Hindlimb muscle (tissue), 1 donor: ENCODE data around the gene SOWAHB. TPM values are rescaled to one million over a fixed set of nuclear protein-coding genes. Genes with fewer than 3 reads are reported as not detected.
A peak's percentile ranks its signal among the peaks of the same experiment; 100 is the strongest.
"Not testable (repeated sequence)": the region's sequence is repeated elsewhere in the genome, so short reads cannot be mapped to it uniquely, and the experiment has no call there.

Experiments
- DNase-seq: peaks from one replicate; pipeline ENCODE4 v3.0.0-alpha.2; 2013
- polyA plus RNA-seq: library from polyadenylated mRNA; unstranded; fragments of 120-200 nt; gene quantifications from one replicate; pipeline ENCODE4 v1.2.1, GENCODE V29; 2013; ENCODE audit not compliant: insufficient read length

Gene SOWAHB
- polyA plus RNA-seq, 1 donor = 0.06 TPM

DNA sequence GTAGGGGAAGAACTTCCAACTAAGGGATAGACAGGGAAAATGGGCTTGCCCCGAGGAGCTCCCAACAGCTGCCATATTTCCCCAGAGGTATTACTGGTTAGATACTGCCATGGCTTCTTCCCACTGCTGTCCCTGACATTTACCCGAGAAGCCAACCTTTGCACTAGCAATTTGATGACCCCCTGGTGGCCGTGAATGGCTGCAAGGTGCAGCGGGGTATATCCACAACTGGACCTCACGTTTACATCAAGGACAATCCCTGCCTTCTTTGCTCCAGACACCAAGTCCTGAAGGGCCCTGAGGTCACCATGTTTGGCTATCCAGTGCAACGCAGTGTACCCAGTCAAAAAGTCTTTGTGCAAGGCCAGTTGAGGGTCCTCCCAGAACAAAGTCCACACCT is 2.3 kb downstream of the SOWAHB start:
- DNase-seq = no peak

DNA sequence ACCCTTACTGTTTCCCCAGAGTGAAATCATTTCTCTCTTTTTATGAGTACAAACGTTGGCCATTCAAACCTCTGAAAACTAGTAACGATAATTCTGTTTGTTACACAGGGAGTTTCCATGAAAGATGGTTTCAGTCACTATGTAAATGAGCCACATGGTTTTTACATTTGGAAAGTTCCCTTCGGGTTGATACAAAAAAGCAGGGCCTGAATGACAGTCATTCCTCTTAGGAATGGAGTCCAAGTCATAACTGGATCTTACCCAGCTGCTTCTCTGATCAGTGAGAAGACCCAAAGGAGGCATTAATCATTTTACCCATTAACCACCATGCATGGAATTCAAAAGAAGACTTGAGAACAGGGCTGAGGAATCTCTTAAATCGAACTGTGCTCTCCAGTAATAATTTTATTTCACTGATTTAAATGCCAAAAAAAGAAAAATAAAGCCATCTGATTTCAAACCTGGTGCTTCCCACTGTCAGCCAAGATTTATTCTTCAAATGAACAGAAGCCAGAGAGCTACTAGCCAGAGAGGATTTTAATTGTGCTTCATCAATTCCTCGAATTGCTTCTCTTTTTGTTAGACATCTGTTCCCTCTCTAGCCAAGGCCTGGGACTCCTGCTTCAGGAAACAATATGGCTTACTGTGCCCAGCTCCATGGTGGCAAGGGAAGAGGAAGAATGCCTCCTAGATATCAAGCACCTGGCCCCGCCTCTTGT is 3.2 kb downstream of the SOWAHB start:
- peak; percentile 39 for DNase-seq

DNA sequence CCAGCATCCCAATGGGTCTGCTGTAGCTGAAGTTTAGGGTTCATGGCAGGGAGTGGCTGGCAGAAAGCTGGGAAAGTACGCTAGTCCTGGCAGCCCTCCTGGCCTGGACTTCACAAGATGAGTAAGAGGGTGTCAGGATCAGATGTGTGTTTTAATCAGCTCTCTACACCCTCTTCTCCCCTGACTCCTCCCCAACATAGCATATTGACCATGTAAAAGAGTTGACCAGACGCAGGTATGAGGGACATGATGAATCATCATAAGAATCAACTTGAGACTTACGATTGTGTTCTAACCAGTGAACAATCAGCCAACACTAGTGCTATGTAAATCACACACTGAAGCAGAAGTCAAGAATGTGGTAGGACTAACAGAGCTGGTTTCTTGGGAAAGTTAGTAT is 5.3 kb downstream of the SOWAHB start:
- DNase-seq = no peak

DNA sequence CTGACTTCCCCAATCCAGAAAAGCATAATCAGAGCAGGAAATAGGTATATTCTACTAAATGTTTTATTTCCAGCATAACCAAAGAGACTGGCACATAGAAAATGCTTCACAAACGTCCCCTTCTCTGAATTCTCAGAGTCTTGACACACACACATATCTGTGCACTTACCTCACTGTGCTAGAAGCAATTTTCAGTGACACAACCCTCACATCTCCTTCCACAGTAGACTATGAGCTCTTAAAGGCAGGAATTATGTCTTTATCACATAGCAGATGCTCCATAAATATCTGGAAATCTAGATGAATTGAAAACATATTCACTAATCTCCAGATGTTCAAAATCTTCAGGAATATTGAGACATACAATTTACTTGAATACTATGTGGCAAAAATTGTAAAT is 5.9 kb downstream of the SOWAHB start:
- DNase-seq = no peak

DNA sequence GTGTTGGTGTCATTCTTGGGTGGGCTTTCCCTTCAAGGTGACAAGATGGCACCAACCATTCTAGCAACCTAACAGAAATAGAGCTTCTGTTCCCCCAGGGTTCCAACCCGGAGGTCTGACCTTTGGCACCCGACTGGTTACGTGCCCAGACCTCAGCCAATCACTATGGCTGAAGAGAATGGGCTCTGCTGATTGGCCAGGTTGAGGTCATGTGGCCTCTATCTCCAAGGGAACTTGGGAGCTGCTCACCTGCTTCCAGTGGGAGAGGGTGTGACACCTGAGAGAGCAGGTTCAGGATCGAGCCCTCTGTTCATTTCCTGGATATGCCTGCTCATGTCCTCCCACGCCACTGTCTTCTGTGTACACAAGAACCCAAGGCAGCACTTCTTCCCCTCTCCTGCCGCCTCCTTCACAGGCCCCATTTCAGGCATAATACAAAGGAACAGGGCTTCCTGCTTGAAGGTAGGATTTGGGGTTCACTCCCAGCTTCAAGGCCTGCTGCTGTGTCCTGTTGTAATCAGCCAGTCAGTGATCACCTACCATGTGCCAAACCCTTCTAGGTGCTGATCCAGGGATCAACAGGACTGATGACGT is 11.0 kb downstream of the SOWAHB start:
- no peak for DNase-seq

DNA sequence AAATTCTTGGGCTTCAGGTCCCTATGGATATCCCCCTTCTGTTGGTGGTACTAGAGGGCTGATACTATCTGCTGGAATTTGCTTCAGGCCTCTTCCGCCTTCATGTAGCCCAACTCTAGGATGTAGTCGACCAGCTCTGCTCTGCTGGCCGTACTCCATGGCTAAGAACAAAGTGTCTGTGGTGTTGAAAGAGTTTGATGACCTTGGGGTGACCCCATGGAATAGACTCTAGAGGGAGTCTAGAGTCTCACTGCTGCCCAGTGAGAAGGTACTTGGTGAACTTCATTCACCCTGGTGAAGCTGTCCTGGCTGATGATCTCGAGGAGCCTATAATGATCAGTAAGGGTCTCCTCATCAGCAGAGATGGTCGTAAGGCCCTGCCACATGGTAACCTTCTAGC is 11.7 kb downstream of the SOWAHB start:
- DNase-seq = no peak

DNA sequence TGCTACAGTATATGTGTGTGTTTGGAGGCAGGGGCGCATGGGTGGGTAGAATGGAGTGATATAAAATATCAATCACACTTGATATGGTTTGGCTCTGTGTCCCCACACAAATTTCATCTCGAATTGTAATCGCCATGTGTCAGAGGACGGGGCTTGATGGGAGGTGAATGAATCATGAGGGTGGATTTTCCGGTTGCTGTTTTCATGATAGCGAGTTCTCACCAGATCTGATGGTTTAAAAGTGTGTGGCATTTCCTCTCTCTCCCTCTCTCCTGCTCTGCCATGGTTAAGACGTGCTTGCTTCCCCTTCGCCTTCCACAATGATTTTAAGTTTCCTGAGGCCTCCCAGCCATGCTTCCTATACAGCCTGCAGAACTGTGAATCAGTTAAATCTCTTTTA is 14.8 kb downstream of the SOWAHB start:
- DNase-seq = no peak

DNA sequence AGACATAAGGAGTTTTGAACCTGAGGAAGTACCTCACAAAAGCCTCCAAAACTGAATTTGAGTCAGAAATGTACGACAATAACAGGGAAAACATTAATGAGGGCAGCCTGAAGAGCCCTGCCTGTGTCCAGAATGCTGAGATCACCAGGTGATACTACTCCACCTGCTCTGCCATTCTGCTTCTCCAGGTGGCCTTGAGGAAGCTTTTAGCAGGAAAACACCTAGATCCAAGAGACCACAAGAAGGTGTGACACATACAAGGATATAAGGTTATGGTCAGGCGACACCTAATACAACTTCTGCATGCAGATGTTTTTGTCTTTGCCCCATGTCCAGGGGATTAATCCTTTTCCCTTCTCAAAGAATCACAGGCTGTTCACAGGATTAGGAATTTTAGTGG is 15.3 kb downstream of the SOWAHB start:
- no peak for DNase-seq

DNA sequence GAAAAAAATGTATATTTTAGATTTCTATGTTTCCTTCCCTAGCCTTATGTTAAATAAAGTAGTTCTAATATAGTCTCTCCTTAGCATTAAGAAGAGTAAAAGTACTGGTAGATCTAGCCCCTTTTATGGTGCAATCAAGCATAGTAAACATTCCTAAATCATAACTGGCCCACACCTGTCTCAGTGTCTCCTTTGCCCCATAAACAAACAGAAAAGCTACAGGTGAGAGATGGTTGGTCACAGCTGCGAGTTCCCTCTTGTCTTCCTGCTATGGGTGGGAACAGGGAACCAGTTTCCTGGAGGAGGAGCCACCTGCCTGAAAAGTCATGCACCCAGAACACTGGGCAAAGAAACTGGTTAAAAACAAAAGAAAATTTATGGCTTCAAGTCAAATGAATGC is 16.6 kb downstream of the SOWAHB start:
- DNase-seq = no peak

DNA sequence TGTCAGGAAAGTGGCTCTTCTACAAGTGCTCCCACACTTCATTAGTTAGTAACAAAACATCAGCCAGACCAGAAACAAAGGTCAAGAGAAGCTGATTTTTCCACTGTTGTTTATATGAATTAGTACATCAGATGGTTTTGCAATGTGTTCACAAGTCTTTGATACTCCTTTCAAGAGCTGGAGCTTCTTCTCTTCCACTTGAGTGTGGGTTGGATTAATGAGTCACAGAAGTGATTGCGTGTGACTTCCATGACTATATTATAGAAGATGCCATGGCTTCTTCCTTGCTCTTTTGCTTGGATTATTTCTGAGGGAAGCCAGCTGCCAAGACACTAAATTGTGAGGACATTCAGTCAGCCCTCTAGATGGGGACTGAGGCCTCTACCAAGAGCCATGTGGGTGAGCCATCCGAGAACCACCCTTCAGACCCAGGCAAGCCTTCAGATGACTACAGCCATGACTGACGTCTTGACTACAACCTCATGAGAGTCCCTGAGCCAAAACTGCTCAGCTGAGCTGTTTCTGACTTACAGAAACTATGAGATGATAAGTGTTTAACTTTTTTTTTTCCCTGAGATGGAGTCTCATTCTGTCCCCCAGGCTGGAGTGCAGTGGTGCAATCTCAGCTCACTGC is 18.1 kb downstream of the SOWAHB start:
- DNase-seq = no peak

DNA sequence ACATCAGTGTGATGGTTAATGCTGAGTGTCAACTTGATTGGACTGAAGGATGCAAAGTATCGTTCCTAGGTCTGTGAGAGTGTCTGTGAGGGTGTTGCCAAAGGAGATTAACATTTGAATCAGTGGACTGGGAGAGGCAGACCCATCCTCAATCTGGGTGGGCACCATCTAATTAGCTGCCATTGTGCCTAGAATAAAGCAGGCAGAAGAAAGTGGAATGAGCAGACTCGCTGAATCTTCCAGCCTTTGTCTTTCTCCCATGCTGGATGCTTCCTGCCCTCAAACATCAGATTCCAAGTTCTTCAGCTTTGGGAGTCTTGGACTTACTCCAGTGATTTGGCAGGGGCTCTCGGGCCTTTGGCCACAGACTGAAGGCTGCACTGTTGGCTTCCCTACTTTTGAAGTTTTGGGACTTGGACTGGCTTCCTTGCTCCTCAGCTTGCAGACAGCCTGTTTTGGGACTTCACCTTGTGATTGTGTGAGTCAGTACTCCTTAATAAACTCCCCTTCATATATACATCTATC is 19.2 kb downstream of the SOWAHB start:
- not testable (repeated sequence) for DNase-seq

DNA sequence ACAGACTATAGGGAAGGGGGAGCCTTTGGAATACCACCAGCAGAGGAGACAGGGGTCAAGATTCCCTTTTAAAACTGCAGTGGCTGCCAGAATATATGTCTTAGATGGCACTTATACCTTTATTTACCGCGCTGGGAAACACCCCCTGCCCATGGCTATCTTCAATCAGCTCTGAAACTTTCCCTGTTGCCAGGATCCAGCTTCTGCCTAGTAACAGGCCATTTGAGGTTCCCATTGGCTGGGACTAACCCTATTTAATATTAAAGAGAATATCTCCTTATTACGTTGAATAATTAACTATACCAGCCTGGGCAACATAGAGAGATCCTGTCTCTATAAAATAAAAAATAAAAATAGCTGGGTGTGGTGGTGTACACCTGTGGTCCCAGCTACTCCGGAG is 23.8 kb downstream of the SOWAHB start:
- DNase-seq = no peak

DNA sequence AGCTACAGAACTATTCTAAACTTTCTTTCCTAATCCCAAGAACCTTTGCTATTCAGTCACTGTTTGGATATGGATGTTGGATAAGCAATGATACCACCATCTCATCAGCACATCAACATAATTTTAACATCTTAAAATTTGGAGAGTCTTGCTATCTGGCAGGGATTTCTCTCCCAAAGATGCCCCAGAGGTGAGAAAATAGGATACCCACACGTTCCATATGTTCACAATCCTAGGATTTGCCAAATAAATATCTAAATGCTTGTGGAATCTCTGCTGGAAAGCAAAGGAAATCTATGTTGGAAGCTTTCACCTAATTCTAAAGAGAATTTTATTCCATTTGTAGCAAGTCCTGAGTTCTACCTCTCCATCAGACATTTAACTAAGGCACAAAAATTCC is 24.4 kb downstream of the SOWAHB start:
- DNase-seq = no peak

DNA sequence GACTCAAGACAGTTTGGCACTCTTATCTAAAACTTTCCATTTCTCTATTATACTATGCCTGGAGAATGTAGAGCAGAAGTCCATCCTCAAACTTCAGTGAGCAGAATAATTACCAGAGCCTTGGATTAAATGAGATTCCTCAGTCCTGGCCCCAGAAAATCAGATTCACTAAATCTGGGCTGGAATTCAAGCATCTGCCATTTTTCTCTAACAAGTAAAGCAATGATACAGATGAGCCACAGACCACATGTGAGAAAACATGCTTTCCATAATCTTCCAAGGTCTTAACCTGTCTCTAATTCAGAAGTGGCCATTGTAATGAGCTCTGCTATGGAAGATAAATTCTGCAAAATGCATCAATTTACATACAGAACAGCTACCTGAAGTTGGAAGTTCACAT is 25.4 kb downstream of the SOWAHB start:
- DNase-seq = no peak

DNA sequence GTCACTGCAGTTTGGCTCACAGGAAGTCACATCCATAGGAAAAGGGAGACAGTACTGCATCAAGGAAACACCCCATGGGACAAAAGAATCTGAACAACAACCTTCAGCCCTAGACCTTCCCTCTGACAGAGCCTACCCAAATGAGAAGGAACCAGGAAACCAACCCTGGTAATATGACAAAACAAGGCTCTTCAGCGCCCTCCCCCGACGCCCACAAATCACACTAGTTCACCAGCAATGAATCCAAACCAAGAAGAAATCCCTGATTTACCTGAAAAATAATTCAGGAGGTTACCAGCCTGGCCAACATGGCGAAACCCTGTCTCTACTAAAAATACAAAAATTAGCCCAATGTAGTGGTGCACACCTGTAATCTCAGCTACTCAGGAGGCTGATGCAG is 29.2 kb downstream of the SOWAHB start:
- DNase-seq = not testable (repeated sequence)

DNA sequence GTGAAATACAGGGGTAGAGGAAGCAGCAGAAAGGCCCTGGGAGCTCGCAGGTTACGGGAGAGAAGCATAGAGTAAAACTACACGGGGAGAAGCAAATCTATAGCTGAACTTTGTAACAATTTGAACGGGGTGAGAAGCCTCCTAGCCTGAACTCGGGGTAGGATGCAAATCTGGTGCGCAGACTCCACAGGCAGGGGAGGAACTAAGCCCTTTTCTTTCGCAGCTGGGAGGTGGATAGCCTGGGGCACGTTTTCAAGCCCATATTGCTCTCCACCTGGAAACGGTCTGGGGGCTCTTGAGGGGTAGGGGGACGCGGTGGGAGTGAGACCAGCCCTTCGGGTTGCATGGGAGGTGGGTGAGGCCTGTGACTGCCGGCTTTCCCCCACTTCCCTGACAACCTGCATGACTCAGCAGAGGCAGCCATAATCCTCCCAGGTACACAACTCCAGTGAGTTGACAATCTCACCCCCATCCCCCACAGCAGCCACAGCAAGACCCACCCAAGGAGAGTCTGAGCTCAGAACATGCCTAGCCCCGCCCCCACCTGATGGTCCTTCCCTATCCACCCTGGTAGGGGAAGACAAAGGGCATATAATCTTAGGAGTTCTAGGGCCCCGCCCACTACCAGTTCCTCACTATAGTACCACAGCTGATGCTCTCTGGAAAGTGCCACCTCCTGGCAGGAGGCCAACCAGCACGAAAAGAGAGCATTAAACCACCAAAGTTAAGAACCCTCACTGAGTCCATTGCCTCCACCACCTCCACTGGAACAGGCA is 29.9 kb downstream of the SOWAHB start:
- DNase-seq = no peak

DNA sequence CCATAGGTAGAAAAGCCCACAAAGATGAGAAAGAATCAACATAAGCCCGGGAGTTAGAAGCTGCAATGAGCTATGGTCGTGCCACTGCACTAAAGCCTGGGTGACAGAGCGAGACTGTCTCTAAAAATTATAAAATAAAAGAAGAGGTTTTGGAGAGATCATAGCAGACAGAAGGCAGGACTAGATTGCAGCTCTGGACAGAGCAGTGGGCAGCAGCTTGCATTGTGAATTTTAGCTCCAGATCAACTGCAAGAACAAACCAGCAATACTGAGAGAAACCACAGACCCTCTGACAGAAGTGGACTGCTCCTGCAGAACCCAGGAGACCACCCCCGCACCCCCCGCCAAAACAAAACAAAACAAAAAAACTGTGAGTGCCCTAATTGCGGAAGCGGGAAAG is 30.6 kb downstream of the SOWAHB start:
- DNase-seq = no peak

DNA sequence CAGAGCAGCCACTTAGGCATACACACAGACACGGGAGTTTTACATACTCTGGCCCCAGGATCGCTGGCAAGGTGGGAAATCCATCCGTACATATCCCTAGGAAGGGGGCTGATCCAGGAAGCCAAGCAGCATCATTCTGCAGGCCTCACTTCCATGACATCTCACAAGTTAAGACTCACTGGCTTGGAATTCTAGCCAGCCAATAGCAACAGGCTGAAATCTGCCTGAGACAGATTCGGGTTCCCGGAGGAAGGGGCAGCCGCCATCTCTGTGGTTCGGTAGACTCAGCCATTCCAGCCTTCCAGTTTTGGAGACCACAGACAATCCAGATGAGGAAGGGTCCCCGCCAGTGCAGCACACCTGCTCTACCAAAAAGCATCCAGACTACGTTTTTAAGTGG is 31.3 kb downstream of the SOWAHB start:
- no peak for DNase-seq

DNA sequence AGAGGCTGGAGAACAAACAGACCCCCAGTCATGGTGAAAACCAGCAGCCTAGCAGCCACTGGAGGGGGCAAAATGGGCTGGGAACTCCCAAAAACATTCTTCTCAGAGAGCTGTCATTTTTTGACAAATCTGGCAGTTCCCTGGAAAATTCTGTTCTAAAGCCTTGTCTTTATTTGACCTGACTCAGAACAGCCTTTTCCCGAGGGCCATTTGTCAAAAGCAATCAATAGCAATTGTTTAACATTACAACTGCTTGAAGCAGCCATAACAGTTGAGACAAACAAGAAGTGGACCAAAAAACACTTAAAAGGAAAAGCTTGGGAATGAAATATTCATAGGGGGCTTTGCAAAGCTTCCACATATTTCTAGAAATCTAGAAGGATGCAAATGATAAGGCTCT is 39.6 kb downstream of the SOWAHB start:
- no peak for DNase-seq

DNA sequence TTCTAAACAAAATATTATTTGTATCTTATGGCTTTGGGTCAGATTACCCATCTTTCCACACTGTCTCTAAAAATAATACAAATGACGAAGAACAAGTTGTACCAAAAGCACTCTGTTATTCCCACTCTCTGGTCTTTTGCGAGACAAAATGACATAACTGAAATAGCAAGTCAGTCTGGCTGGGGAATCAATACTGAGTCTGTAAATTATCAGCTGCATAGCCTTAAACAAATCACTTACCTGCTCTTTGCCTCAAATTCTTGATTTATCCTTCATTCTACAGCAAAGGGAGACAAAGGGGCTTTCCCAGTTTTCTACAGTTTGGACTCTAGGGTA is 40.9 kb downstream of the SOWAHB start:
- DNase-seq = peak; percentile 25

DNA sequence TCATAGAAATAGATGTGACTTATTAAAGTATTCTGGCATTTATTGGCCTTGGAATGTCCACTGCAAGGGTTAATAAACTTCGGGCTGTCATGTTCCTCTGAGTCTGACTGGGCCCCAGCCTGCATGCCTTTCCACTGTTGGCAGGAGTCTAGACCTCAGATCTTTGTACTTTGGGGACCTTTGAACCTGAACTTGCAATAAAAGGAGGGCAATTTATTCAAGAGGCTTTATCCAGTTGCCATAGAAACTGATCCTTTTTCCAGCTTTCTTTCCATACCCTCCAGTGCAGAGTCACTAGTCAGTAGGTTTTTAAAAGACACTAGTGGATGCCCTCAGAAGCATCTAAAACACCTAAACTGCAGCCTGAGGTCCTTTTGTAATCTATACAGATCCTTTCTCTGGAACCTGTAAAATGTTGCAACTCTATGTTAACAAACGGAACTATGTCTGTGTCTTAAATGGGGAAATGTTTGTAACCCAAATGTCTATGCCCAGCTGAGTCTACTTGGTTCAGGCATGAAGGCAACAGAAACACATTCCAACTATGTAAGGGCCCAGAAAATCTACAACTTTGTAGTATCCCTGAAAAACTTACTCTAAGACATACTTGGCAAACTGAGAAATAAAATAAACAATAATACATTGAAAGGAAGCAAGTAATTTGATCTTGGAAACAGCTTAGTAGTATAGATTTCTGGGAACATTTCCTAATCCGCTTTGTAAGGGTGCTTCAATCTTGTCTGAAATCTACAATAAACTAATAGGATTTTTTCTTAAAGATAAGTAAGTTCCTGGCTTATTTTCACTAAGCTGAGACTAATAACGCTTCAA is 41.5 kb downstream of the SOWAHB start:
- peak; percentile 47 for DNase-seq

DNA sequence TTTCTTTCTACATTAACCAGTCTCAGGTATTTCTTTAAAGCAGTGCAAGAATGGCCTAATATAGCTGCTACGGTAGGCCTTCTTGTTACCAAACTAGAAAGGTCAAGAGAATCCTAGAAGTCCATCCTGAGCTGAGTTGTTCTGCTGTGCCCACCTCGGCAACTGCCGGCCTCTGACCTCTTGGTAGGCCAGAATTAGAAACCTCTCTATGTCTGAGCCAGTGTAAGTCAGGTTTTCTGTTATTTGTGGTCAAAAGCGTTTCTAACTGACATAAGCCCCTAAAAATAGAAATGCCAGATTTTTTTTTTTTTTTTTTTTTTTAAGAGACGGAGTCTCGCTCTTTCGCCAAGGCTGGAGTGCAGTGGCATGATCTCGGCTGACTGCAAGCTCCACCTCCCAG is 43.1 kb downstream of the SOWAHB start:
- DNase-seq = no peak
